Measurements from ENCODE around the gene GPI. TPM values are rescaled to one million over a fixed set of nuclear protein-coding genes. Genes with fewer than 3 reads are reported as not detected.

Gene GPI
- total and polyA plus RNA-seq, 2 experiments from 2014 or later: 196 to 299 TPM

GRCh38 chr19:34402074-34402600 is 37.1 kb downstream of the GPI start:
- H4K20me1 ChIP-seq (ENCODE audit: insufficient read depth): no peaks in the 10 kb centered on the region
- TF ChIP-seq EZH2phosphoT487 (IDR thresholded peaks at IDR 0.05; ENCODE audit: insufficient read depth, low read depth) (no peak), EZH2 (IDR thresholded peaks at IDR 0.05; ENCODE audit: insufficient read depth, poor library complexity, severe bottlenecking) (no peak)
- no peaks in the 10 kb centered on the region for H3K79me2 ChIP-seq (ENCODE audit: insufficient read depth)
- H3K9me2 ChIP-seq (ENCODE audit: insufficient read depth): no peaks in the 10 kb centered on the region
- H3K9ac ChIP-seq: no peak overlapping the region
- no peak overlapping the region for H2AFZ ChIP-seq
- no peaks in the 10 kb centered on the region for H3K9me3 ChIP-seq (ENCODE audit: low read depth)
- H3K36me3 ChIP-seq (ENCODE audit: low read depth): peaks cover 10% of the 10 kb centered on the region
- no peaks in the 10 kb centered on the region for H3K4me1 ChIP-seq (ENCODE audit: insufficient read depth)
- H3K4me3 ChIP-seq: no peak overlapping the region
- no peak overlapping the region for H3K27ac ChIP-seq
- DNase-seq: no peak
- in situ Hi-C loops (cut with MboI): no loop called here
- H3F3A ChIP-seq (ENCODE audit: insufficient read depth): peaks cover 14% of the 10 kb centered on the region
- WGBS, 2 experiments (ENCODE audit: low coverage in 1 of 2, low lambda C conversion rate in 2 of 2, missing lambda C conversion rate in 2 of 2): 91 to 95% methylated on average over 8 of the region's 8 CpGs
- no peaks in the 10 kb centered on the region for H3K27me3 ChIP-seq (replicated peaks; ENCODE audit: insufficient read depth)
- H3K4me2 ChIP-seq (ENCODE audit: unreplicated experiment): no peak overlapping the region

GRCh38 chr19:34403784-34404108 is 38.8 kb downstream of the GPI start:
- peak overlapping the region; percentile 29 for H3K27ac ChIP-seq
- WGBS, 2 experiments (ENCODE audit: low coverage in 1 of 2, low lambda C conversion rate in 2 of 2, missing lambda C conversion rate in 2 of 2): 11 to 12% methylated on average over 6 of the region's 6 CpGs
- TF ChIP-seq EZH2 (IDR thresholded peaks at IDR 0.05; ENCODE audit: insufficient read depth, poor library complexity, severe bottlenecking) (no peak), EZH2phosphoT487 (IDR thresholded peaks at IDR 0.05; ENCODE audit: insufficient read depth, low read depth) (no peak)

GRCh38 chr19:34404109-34404909 is 39.3 kb downstream of the GPI start, which contains the start of gene PDCD2L:
PDCD2L (plus strand) TSS chr19:34404399; CDS start chr19:34404431, 32 bp downstream.
- TF ChIP-seq EZH2phosphoT487 (IDR thresholded peaks at IDR 0.05; ENCODE audit: insufficient read depth, low read depth) (no peak), EZH2 (IDR thresholded peaks at IDR 0.05; ENCODE audit: insufficient read depth, poor library complexity, severe bottlenecking) (no peak)
- peak; percentile 93 for DNase-seq
- Histone ChIP-seq H3K9me3 (ENCODE audit: low read depth) (no peaks in the 10 kb centered on the region), H4K20me1 (ENCODE audit: insufficient read depth) (no peaks in the 10 kb centered on the region), H3K4me1 (ENCODE audit: insufficient read depth) (no peaks in the 10 kb centered on the region), H3K9me2 (ENCODE audit: insufficient read depth) (no peaks in the 10 kb centered on the region), H3K9ac (peak within 1 kb of the TSS; percentile 68), H3K79me2 (ENCODE audit: insufficient read depth) (no peaks in the 10 kb centered on the region), H3F3A (ENCODE audit: insufficient read depth) (peaks cover 14% of the 10 kb centered on the region), H3K4me3 (peak within 1 kb of the TSS; percentile 83), H3K36me3 (ENCODE audit: low read depth) (peaks cover 10% of the 10 kb centered on the region), H3K4me2 (ENCODE audit: unreplicated experiment) (peak within 1 kb of the TSS; percentile 79), H3K27ac (peak within 1 kb of the TSS; percentile 29), H3K27me3 (replicated peaks; ENCODE audit: insufficient read depth) (no peaks in the 10 kb centered on the region), H2AFZ (peak within 1 kb of the TSS; percentile 94)
- WGBS, 2 experiments (ENCODE audit: low coverage in 1 of 2, low lambda C conversion rate in 2 of 2, missing lambda C conversion rate in 2 of 2): 1 to 2% methylated on average over 60 to 69 of the region's 69 CpGs
- in situ Hi-C loops (cut with MboI): no loop called here

More at GRCh38 chr19:34403784-34404108, 38.8 kb downstream of the GPI start:
- H3K4me2 ChIP-seq (ENCODE audit: unreplicated experiment): peak overlapping the region; percentile 79
- H2AFZ ChIP-seq: peak overlapping the region; percentile 94
- peak overlapping the region; percentile 68 for H3K9ac ChIP-seq
- H3K9me3 ChIP-seq (ENCODE audit: low read depth): no peaks in the 10 kb centered on the region
- H4K20me1 ChIP-seq (ENCODE audit: insufficient read depth): no peaks in the 10 kb centered on the region
- in situ Hi-C loops (cut with MboI): no loop called here
- H3K79me2 ChIP-seq (ENCODE audit: insufficient read depth): no peaks in the 10 kb centered on the region
- no peaks in the 10 kb centered on the region for H3K9me2 ChIP-seq (ENCODE audit: insufficient read depth)
- peaks cover 14% of the 10 kb centered on the region for H3F3A ChIP-seq (ENCODE audit: insufficient read depth)
- H3K4me3 ChIP-seq: peak overlapping the region; percentile 83
- peaks cover 10% of the 10 kb centered on the region for H3K36me3 ChIP-seq (ENCODE audit: low read depth)
- H3K27me3 ChIP-seq (replicated peaks; ENCODE audit: insufficient read depth): no peaks in the 10 kb centered on the region
- no peak for DNase-seq
- no peaks in the 10 kb centered on the region for H3K4me1 ChIP-seq (ENCODE audit: insufficient read depth)

- in situ Hi-C loops (cut with MboI): no loop called here
- no peaks in the 10 kb centered on the region for H4K20me1 ChIP-seq (ENCODE audit: insufficient read depth)
- no peaks in the 10 kb centered on the region for H3K9me3 ChIP-seq (ENCODE audit: low read depth)
- no peak overlapping the region for H3K4me3 ChIP-seq
- no peaks in the 10 kb centered on the region for H3K79me2 ChIP-seq (ENCODE audit: insufficient read depth)
- no peak overlapping the region for H3K27ac ChIP-seq
- peaks cover 14% of the 10 kb centered on the region for H3F3A ChIP-seq (ENCODE audit: insufficient read depth)
- H3K4me2 ChIP-seq (ENCODE audit: unreplicated experiment): no peak overlapping the region
- H3K9ac ChIP-seq: no peak overlapping the region
- H3K36me3 ChIP-seq (ENCODE audit: low read depth): peaks cover 4% of the 10 kb centered on the region
- H2AFZ ChIP-seq: no peak overlapping the region
- H3K9me2 ChIP-seq (ENCODE audit: insufficient read depth): no peaks in the 10 kb centered on the region
- no peak for TF ChIP-seq EZH2 (IDR thresholded peaks at IDR 0.05; ENCODE audit: insufficient read depth, poor library complexity, severe bottlenecking)
- no peak for TF ChIP-seq EZH2phosphoT487 (IDR thresholded peaks at IDR 0.05; ENCODE audit: insufficient read depth, low read depth)
- H3K27me3 ChIP-seq (replicated peaks; ENCODE audit: insufficient read depth): no peaks in the 10 kb centered on the region
- no peaks in the 10 kb centered on the region for H3K4me1 ChIP-seq (ENCODE audit: insufficient read depth)
- no peak for DNase-seq
- WGBS, 2 experiments (ENCODE audit: low coverage in 1 of 2, low lambda C conversion rate in 2 of 2, missing lambda C conversion rate in 2 of 2): 86 to 89% methylated on average over 13 of the region's 13 CpGs
These were observed 41.1 kb downstream of the GPI start for GRCh38 chr19:34405892-34406660.

Data from GM23248 (cell line).